Measurements from ENCODE around the gene TOMM40.
"Not testable (repeated sequence)": the region's sequence is repeated elsewhere in the genome, so short reads cannot be mapped to it uniquely, and the experiment has no call there.

Gene TOMM40

DNA sequence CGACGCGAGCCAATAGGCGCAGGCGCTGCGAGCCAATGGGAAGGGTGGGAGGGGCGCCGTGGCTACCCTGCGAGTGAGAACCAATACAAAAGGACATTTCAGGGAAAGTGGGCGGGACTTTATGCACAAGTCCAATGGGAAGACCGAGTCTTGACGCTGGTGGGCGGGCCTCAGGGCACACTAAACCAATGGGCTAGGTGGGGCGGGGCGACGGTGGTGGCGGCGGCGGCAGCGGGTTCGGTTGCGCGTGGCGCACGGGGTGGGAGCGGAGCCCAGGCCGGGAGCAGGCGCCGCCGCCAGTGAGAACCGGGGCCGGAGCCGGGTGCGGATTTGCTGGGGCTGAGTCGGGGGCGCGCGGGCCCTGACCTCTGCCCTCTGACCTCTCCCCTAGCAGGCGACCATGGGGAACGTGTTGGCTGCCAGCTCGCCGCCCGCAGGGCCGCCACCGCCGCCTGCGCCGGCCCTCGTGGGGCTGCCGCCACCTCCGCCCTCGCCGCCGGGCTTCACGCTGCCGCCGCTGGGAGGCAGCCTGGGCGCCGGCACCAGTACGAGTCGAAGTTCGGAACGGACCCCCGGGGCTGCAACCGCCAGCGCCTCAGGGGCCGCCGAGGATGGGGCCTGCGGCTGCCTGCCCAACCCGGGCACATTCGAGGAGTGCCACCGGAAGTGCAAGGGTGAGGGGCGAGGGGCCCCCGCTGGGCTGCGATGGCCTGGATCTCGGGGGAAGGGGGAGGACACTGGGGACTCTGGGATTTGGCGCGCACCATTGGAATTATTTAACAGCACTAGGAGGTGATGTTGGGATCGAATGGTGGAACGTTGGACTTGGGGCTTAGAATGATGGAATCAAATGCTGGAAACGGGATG, at the start of gene TOMM40:
Gene TOMM40 (plus strand): TSS at position 239 of the 867 bp plus-strand sequence. CDS start 162 bp downstream, at position 401.
- DNase-seq = peak; percentile 100

DNA sequence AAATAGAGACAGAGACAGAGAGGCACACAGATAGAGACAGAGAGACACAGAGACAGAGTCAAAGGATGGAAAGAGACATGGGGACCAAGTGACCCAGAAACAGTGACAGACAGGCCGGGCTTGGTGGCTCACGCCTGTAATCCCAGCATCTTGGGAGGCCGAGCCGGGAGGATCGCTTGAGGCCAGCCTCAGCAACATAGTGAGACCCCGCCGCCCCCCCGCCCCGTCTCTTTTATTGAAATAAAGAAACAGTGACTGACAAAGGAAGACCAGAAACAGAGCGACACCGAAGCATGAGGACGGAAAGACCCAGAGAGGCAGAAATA, 45.8 kb upstream of the TOMM40 start:
- DNase-seq = no peak

- peak; percentile 93 to 94 for DNase-seq
Measured at GRCh38 chr19:44845612-44846454, 45.2 kb upstream of the TOMM40 start, which contains the start of gene NECTIN2. Gene NECTIN2, plus strand, starts transcription at chr19:44846297. Its CDS starts 229 bp downstream, at chr19:44846526.

DNA sequence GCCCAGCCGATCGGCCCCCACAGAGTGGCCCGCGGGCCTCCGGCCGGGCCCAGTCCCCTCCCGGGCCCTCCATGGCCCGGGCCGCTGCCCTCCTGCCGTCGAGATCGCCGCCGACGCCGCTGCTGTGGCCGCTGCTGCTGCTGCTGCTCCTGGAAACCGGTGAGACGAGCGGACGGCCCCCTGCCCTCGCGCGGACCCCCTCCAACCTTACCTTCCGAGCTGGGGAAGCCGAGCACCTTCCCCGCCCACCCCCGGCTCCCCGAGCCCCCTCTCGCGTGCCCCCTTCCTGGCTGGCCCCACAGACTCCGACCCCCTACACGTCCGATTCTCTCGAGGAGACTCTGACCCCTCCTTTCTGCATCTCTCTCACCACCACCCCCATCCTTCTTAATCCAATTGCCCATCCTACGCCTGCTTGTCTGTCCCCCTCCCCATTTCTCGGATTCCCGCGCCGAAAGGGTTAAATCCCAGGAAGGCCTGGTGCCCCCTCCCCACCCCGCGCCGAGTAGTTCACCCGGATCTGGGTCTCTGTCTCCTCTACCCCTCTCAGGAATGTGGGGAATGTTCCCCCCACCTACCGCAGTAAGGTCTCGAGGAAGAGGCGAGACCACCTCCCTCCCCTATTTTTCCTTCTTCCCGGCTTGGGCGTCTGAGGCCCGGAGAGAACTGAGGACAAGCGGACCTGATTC, 44.5 kb upstream of the TOMM40 start:
- DNase-seq = peak in 1 of 2 experiments; percentile 20

- DNase-seq = peak; percentile 22 to 23
Measured at GRCh38 chr19:44847144-44848035, 43.7 kb upstream of the TOMM40 start.

- DNase-seq = no peak
Measured at GRCh38 chr19:44848036-44848811, 42.8 kb upstream of the TOMM40 start.

- DNase-seq = no peak
Measured at GRCh38 chr19:44848812-44849447, 42.1 kb upstream of the TOMM40 start.

- no peak for DNase-seq
Measured at GRCh38 chr19:44850641-44851109, 40.4 kb upstream of the TOMM40 start.

- no peak for DNase-seq
Measured at GRCh38 chr19:44851427-44851826, 39.6 kb upstream of the TOMM40 start.

DNA sequence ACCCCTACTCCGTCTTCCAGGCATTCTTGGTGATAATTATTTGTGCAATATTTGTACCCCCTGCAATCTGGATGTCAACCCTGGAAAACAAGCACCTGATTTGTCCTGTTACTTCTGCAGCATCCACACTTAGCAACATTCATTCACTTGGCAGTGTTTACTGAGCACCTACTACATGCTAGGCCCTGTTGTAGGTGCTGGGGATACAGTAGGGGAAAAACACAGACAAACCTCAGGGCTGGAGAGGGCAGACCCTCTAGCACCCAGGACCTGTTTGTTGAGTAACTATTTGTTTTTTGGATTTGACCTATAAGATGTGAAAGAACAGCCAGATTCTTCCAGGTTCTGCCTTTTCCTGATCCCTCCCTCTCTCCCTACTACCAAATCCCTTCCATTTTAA, 35.4 kb upstream of the TOMM40 start:
- DNase-seq = no peak

DNA sequence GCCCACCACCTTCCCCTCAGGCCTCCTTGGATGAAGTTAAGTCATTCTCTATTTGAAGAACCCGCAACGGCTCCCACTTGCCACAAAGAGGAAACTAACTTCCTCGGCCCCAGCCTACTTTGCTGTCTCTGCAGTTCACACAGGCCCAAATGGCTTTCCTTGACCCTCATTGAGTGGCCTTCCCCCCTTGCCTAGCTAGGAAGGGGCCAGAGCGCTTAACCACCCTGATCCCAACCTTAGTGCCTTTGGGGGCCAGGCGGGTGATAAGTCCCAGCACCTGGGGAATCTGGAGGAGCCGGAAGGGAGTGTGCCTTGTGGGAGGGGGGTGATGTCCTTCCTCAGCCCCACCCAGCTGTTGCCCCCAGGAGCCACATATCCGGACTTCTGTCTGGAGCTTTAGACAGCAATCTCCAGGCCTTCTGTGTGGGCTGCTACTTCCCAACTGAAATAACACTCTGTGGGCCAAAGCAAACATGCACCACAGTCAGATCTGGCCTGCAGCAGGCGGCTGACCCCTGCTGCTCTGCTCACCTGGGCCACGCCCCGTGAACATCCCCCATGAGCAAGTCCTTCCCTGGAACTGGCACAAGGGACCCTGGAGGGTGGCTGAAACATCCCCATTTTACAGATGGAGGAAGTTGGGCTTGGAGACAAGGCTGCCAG, 34.5 kb upstream of the TOMM40 start:
- DNase-seq = no peak

- DNase-seq = no peak
Measured at GRCh38 chr19:44857837-44858236, 33.2 kb upstream of the TOMM40 start.

- DNase-seq = not testable (repeated sequence)
Measured at GRCh38 chr19:44861576-44861975, 29.5 kb upstream of the TOMM40 start.

GRCh38 chr19:44863990-44864389, 27.1 kb upstream of the TOMM40 start:
- DNase-seq = no peak

GRCh38 chr19:44865196-44865767, 25.8 kb upstream of the TOMM40 start:
- no peak for DNase-seq

DNA sequence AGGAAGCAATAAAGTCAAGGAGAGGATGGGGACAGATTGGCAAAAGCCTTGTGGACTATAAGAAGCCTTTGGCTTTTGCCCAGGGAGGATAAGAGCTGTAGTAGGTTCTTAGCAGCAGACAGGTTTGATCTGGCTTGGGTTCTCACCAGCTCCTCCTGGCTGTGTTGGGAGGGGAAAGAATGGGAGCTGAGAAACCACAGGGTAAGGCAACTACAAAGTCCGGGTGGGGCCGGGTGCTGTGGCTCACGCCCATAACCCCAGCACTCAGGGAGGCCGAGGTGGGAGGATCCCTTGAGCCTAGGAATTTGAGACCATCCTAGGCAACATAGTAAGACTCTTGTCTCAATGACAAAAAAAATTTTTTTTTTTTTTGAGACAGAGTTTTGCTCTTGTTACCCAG, 24.4 kb upstream of the TOMM40 start:
- no peak for DNase-seq

GRCh38 chr19:44867578-44867977, 23.5 kb upstream of the TOMM40 start:
- DNase-seq = no peak

DNA sequence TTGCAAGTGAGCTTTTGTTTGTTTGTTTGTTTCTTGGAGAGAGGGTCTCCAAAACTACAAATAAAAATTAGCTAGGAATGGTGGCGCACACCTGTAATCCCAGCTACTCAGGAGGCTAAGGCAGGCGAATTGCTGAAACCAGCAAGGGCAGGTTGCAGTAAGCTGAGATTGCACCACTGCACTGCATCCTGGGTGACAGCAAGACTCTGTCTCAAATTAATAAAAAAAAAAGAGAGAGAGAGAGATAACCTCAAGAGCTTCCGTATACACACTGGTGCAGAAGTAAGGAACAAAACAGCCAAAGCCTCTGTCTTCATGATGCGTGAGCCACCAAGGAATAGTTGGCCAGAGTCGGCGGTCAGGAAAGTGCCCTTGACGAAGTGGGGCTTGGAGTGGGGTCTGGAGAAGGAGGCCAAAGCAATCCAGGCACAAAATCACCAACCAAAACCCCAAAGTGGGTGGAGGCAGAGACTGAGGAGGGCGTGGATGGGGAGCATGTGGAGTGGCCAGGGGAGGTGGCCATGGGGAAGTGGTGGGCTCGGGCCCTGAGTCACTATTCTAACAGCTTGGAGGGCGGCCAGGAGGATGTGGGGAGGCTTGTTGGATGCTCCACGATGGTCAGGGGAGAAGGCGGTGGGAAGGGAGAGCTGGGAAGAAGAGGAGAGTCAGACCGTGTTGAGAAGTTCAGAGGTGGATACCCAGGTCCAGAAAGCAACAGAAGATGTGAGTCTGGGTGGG, 21.2 kb upstream of the TOMM40 start:
- no peak for DNase-seq

GRCh38 chr19:44871809-44872208, 19.2 kb upstream of the TOMM40 start:
- no peak for DNase-seq
